Neural cell (in vitro differentiated cells): ENCODE data around the gene SPATA33. TPM values are rescaled to one million over a fixed set of nuclear protein-coding genes. Genes with fewer than 3 reads are reported as not detected.
"Not testable (repeated sequence)": the region's sequence is repeated elsewhere in the genome, so short reads cannot be mapped to it uniquely, and the experiment has no call there.

Experiments used
- H2AFZ ChIP-seq: fragments of 200-600, 300-800 bp; sonication (generic), shearing (Covaris generic); 2 replicates; pipeline ENCODE4 v1.6.0; 2014; ENCODE audit warnings: low read depth, mild to moderate bottlenecking, antibody characterized with exemption, low read length, moderate library complexity
- H3F3A ChIP-seq: fragments of 200-600 bp; shearing (Covaris generic); 2 replicates; pipeline ENCODE4 v1.6.1; 2016; ENCODE audit warnings: mild to moderate bottlenecking, moderate library complexity, mixed read lengths, antibody characterized with exemption, low read length; ENCODE audit not compliant: insufficient read depth, poor library complexity, severe bottlenecking
- H3K27ac ChIP-seq: fragments of 200-600, 300-800 bp; sonication (generic), shearing (Covaris generic); 2 replicates; pipeline ENCODE4 v1.5.1; 2014; ENCODE audit warnings: mild to moderate bottlenecking, low read length, moderate library complexity
- H3K27me3 ChIP-seq: fragments of 300-800, 200-600 bp; sonication (generic), shearing (Covaris generic); 2 replicates; pipeline ENCODE4 v1.6.0; 2014; ENCODE audit warnings: mild to moderate bottlenecking, low read depth, low read length, moderate library complexity; ENCODE audit not compliant: insufficient read depth
- H3K36me3 ChIP-seq: fragments of 300-800, 200-600 bp; sonication (generic), shearing (Covaris generic); 2 replicates; pipeline ENCODE4 v1.5.1; 2014; ENCODE audit warnings: mild to moderate bottlenecking, antibody characterized with exemption, low read length, moderate library complexity; ENCODE audit not compliant: insufficient read depth
- H3K4me2 ChIP-seq: fragments of 300-800, 200-600 bp; sonication (generic), shearing (Covaris generic); 2 replicates; pipeline ENCODE4 v1.6.0; 2014; ENCODE audit warnings: mild to moderate bottlenecking, low read length
- H3K4me3 ChIP-seq: fragments of 300-800, 200-600 bp; sonication (generic), shearing (Covaris generic); 2 replicates; pipeline ENCODE4 v1.5.1; 2014; ENCODE audit warnings: mild to moderate bottlenecking, low read length, moderate library complexity
- H3K79me2 ChIP-seq: fragments of 200-600 bp; shearing (Covaris generic); replicated peaks from 2 replicates; pipeline ENCODE4 v1.6.0; 2014; ENCODE audit warnings: mild to moderate bottlenecking, low read length, moderate library complexity; ENCODE audit not compliant: insufficient read depth
- H3K9ac ChIP-seq: fragments of 300-800, 200-600 bp; sonication (generic), shearing (Covaris generic); 2 replicates; pipeline ENCODE4 v1.6.1; 2016; ENCODE audit warnings: mild to moderate bottlenecking, low read length, mixed read lengths
- H3K9me2 ChIP-seq: fragments of 200-600 bp; shearing (Covaris generic); 2 replicates; pipeline ENCODE4 v1.6.1; 2016; ENCODE audit warnings: mild to moderate bottlenecking, low read length, mixed read lengths; ENCODE audit not compliant: insufficient read depth
- H3K9me3 ChIP-seq: fragments of 200-600, 300-800 bp; sonication (generic), shearing (Covaris generic); 2 replicates; pipeline ENCODE4 v1.6.1; 2016; ENCODE audit warnings: mild to moderate bottlenecking, mixed run types, low read length, moderate library complexity, mixed read lengths
- H4K20me1 ChIP-seq: fragments of 200-600 bp; shearing (Covaris generic); 2 replicates; pipeline ENCODE4 v1.6.1; 2016; ENCODE audit warnings: mild to moderate bottlenecking, mixed run types; ENCODE audit not compliant: insufficient read depth
- EP300 ChIP-seq: fragments of 450-650 bp; conservative IDR thresholded peaks from 2 replicates; pipeline ENCODE4 v1.6.1; 2014; ENCODE audit warnings: antibody characterized with exemption, mild to moderate bottlenecking, moderate library complexity; ENCODE audit not compliant: poor library complexity, severe bottlenecking
- EZH2 ChIP-seq: fragments of 200-600, 300-800 bp; shearing (Covaris generic), sonication (generic); IDR thresholded peaks from 2 replicates; pipeline ENCODE4 v1.6.1; 2014; ENCODE audit warnings: antibody characterized with exemption, low read length, borderline replicate concordance, mild to moderate bottlenecking; ENCODE audit not compliant: insufficient read depth, poor library complexity, severe bottlenecking
- MXI1 ChIP-seq: fragments of 450-650 bp; conservative IDR thresholded peaks from 2 replicates; pipeline ENCODE4 v1.6.1; 2014; ENCODE audit warnings: antibody characterized with exemption, mild to moderate bottlenecking; ENCODE audit not compliant: poor library complexity, severe bottlenecking
- POLR2AphosphoS5 ChIP-seq: IDR thresholded peaks from 2 replicates; pipeline ENCODE4 v1.6.1; 2012
- RAD21 ChIP-seq: fragments of 450-650 bp; conservative IDR thresholded peaks from 2 replicates; pipeline ENCODE4 v1.6.1; 2014; ENCODE audit warnings: antibody characterized with exemption, mild to moderate bottlenecking, moderate library complexity
- SMC3 ChIP-seq: fragments of 450-650 bp; conservative IDR thresholded peaks from 2 replicates; pipeline ENCODE4 v1.6.1; 2014; ENCODE audit warnings: antibody characterized with exemption, mild to moderate bottlenecking, moderate library complexity; ENCODE audit not compliant: poor library complexity
- TAF1 ChIP-seq: IDR thresholded peaks from 2 replicates; pipeline ENCODE4 v1.6.1; 2012; ENCODE audit warnings: low read depth
- polyA plus RNA-seq: library from polyadenylated mRNA; depleted of rRNA; stranded (reverse); fragments of >200 nt; gene quantifications from 2 replicates; pipeline ENCODE4 v1.2.3, GENCODE V29; 2014
- TF ChIP-seq, protein P1 (sequence below): fragments of 450-650 bp; IDR thresholded peaks from 2 replicates; pipeline ENCODE4 v1.5.1; 2014; ENCODE audit warnings: antibody characterized with exemption, mild to moderate bottlenecking, moderate library complexity; ENCODE audit not compliant: poor library complexity, severe bottlenecking
- TF ChIP-seq, protein P2 (sequence below): IDR thresholded peaks from 2 replicates; pipeline ENCODE4 v1.6.1; 2012; ENCODE audit warnings: borderline replicate concordance

SPATA33 gene
- polyA plus RNA-seq, 1 donor from 2014 or later: 16.0 TPM

DNA sequence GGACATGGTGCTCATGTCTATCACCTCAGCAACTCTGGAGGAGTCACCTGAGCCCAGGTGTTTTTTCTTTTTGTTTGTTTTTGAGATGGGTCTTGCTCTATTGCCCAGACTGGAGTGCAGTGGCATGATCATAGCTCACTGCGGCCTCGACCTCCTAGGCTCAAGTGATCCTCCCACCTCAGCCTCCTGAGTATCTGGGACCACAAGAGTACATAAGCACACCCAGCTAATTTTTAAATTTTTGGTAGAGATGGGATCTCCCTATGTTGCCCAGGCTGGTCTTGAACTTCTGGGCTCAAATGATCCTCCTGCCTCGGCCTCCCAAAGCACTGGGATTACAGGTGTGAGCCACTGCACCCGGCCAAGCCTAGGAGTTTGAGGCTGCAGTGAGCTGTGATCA, 32.0 kb downstream of the SPATA33 start:
- H3K4me3 ChIP-seq, H3K9ac ChIP-seq, H4K20me1 ChIP-seq, H3K9me3 ChIP-seq, H3K27me3 ChIP-seq, H2AFZ ChIP-seq, H3K4me2 ChIP-seq, H3K36me3 ChIP-seq, H3K27ac ChIP-seq, H3F3A ChIP-seq, H3K79me2 ChIP-seq, H3K9me2 ChIP-seq: not testable (repeated sequence)

DNA sequence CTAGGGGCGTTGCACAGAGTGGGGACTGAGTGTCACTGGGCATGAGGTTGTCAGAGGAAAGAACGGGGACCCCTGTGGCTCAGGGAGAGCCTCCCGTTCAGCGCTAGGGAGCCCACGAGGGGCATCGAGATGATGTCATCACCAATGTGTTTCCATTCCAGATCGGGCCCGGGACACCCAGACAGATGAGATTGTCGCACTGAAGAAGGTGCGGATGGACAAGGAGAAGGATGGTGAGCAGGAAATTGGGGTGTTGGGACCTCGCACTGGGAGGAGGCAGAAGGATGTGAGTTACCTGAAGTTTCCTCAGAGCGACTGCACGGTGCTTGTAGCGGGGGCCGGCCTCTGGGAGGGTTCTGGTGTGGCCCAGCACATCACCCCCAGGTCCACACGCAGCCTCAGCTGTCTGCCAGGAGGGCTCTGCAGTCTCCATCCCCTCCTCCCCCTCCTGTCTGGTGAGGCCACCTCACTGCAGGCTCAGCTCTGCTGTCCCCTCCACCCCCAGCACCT, 32.8 kb downstream of the SPATA33 start:
- TF ChIP-seq, protein P1, sequence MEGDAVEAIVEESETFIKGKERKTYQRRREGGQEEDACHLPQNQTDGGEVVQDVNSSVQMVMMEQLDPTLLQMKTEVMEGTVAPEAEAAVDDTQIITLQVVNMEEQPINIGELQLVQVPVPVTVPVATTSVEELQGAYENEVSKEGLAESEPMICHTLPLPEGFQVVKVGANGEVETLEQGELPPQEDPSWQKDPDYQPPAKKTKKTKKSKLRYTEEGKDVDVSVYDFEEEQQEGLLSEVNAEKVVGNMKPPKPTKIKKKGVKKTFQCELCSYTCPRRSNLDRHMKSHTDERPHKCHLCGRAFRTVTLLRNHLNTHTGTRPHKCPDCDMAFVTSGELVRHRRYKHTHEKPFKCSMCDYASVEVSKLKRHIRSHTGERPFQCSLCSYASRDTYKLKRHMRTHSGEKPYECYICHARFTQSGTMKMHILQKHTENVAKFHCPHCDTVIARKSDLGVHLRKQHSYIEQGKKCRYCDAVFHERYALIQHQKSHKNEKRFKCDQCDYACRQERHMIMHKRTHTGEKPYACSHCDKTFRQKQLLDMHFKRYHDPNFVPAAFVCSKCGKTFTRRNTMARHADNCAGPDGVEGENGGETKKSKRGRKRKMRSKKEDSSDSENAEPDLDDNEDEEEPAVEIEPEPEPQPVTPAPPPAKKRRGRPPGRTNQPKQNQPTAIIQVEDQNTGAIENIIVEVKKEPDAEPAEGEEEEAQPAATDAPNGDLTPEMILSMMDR: no peak
- no peak for TF ChIP-seq SMC3
- TF ChIP-seq, protein P2, sequence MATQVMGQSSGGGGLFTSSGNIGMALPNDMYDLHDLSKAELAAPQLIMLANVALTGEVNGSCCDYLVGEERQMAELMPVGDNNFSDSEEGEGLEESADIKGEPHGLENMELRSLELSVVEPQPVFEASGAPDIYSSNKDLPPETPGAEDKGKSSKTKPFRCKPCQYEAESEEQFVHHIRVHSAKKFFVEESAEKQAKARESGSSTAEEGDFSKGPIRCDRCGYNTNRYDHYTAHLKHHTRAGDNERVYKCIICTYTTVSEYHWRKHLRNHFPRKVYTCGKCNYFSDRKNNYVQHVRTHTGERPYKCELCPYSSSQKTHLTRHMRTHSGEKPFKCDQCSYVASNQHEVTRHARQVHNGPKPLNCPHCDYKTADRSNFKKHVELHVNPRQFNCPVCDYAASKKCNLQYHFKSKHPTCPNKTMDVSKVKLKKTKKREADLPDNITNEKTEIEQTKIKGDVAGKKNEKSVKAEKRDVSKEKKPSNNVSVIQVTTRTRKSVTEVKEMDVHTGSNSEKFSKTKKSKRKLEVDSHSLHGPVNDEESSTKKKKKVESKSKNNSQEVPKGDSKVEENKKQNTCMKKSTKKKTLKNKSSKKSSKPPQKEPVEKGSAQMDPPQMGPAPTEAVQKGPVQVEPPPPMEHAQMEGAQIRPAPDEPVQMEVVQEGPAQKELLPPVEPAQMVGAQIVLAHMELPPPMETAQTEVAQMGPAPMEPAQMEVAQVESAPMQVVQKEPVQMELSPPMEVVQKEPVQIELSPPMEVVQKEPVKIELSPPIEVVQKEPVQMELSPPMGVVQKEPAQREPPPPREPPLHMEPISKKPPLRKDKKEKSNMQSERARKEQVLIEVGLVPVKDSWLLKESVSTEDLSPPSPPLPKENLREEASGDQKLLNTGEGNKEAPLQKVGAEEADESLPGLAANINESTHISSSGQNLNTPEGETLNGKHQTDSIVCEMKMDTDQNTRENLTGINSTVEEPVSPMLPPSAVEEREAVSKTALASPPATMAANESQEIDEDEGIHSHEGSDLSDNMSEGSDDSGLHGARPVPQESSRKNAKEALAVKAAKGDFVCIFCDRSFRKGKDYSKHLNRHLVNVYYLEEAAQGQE: no peak
- no peak for TF ChIP-seq EZH2
- TF ChIP-seq MXI1: no peak
- TF ChIP-seq POLR2AphosphoS5: no peak
- TF ChIP-seq EP300: no peak
- no peak for TF ChIP-seq TAF1
- no peak for TF ChIP-seq RAD21
- H3K9me3 ChIP-seq: no peaks in the 10 kb centered on the region
- no peaks in the 10 kb centered on the region for H3F3A ChIP-seq
- no peak overlapping the region for H3K4me3 ChIP-seq
- no peaks in the 10 kb centered on the region for H3K79me2 ChIP-seq
- no peaks in the 10 kb centered on the region for H3K36me3 ChIP-seq
- no peak overlapping the region for H2AFZ ChIP-seq
- H3K9me2 ChIP-seq: no peaks in the 10 kb centered on the region
- H3K4me2 ChIP-seq: no peak overlapping the region
- H3K27ac ChIP-seq: no peak overlapping the region
- no peak overlapping the region for H3K9ac ChIP-seq
- no peaks in the 10 kb centered on the region for H4K20me1 ChIP-seq
- no peaks in the 10 kb centered on the region for H3K27me3 ChIP-seq

DNA sequence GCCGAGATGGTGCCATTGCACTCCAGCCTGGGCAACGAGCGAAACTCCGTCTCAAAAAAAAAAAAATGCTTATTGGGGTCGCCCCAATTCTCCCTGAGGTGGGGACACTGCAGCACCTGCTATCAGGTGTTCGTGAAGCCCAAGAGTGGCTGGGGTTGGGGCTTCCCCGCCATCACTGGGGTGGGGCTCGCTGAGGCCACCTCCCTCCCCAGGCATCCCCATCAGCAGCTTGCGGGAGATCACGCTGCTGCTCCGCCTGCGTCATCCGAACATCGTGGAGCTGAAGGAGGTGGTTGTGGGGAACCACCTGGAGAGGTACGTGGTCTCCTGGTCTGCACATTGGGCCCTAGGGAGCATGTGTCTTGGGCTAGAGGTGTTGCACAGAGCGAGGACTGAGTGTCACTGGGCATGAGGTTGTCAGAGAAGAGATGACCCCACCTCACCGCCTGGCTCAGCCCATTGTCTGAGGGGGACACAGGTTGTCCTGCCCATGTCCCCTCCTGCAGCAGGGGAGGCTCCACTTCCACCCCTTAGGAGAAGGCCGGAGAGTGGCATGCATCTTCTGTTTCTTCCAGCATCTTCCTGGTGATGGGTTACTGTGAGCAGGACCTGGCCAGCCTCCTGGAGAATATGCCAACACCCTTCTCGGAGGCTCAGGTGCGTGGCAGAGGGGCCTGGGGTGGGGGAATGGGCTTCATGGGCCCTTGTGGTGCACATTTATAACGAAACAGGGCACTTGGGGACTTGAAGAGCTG, 33.8 kb downstream of the SPATA33 start:
- no peak overlapping the region for H3K9ac ChIP-seq
- H3K9me3 ChIP-seq: no peaks in the 10 kb centered on the region
- no peak overlapping the region for H3K4me2 ChIP-seq
- H3K27me3 ChIP-seq: no peaks in the 10 kb centered on the region
- TF ChIP-seq MXI1 (no peak), SMC3 (no peak), EP300 (no peak), RAD21 (no peak), EZH2 (no peak), TAF1 (no peak), POLR2AphosphoS5 (no peak)
- TF ChIP-seq, protein P2: no peak
- TF ChIP-seq, protein P1: no peak
- H3K9me2 ChIP-seq: no peaks in the 10 kb centered on the region
- H3K27ac ChIP-seq: no peak overlapping the region
- no peaks in the 10 kb centered on the region for H3K36me3 ChIP-seq
- H3F3A ChIP-seq: no peaks in the 10 kb centered on the region
- H3K79me2 ChIP-seq: no peaks in the 10 kb centered on the region
- H4K20me1 ChIP-seq: no peaks in the 10 kb centered on the region
- H3K4me3 ChIP-seq: no peak overlapping the region
- no peak overlapping the region for H2AFZ ChIP-seq
